Hepatocyte (in vitro differentiated cells): Measurements from ENCODE around the gene ADAMTS20. TPM values are rescaled to one million over a fixed set of nuclear protein-coding genes. Genes with fewer than 3 reads are reported as not detected.
A peak's percentile ranks its signal among the peaks of the same experiment; 100 is the strongest.
"Not testable (repeated sequence)": the region's sequence is repeated elsewhere in the genome, so short reads cannot be mapped to it uniquely, and the experiment has no call there.

Experiments
- DNase-seq: peaks from one replicate; pipeline ENCODE4 v3.0.0-alpha.2; 2016; ENCODE audit warnings: low spot score
- H2AFZ ChIP-seq: fragments of 200-600 bp; sonication (generic); 2 replicates; pipeline ENCODE4 v1.6.0; 2016; ENCODE audit warnings: antibody characterized with exemption, mild to moderate bottlenecking
- H3K27ac ChIP-seq: fragments of 200-600 bp; sonication (generic); 2 replicates; pipeline ENCODE4 v1.5.1; 2016; ENCODE audit warnings: mild to moderate bottlenecking
- H3K27me3 ChIP-seq: fragments of 200-600 bp; sonication (generic); 2 replicates; pipeline ENCODE4 v1.6.1; 2016
- H3K36me3 ChIP-seq: fragments of 200-600 bp; sonication (generic); replicated peaks from 2 replicates; pipeline ENCODE4 v1.5.1; 2016; ENCODE audit warnings: low read depth; ENCODE audit not compliant: insufficient read depth
- H3K4me1 ChIP-seq: fragments of 200-600 bp; sonication (generic); 2 replicates; pipeline ENCODE4 v1.5.1; 2016; ENCODE audit warnings: mild to moderate bottlenecking, moderate library complexity; ENCODE audit not compliant: insufficient read depth
- H3K4me2 ChIP-seq: fragments of 200-600 bp; sonication (generic); 2 replicates; pipeline ENCODE4 v1.6.0; 2016
- H3K4me3 ChIP-seq: fragments of 200-600 bp; sonication (generic); 2 replicates; pipeline ENCODE4 v1.5.1; 2016; ENCODE audit warnings: mild to moderate bottlenecking
- H3K79me2 ChIP-seq: fragments of 200-600 bp; sonication (generic); 2 replicates; pipeline ENCODE4 v1.6.0; 2017; ENCODE audit warnings: mild to moderate bottlenecking
- H3K9me2 ChIP-seq: fragments of 200-600 bp; sonication (generic); replicated peaks from 2 replicates; pipeline ENCODE4 v1.6.0; 2017; ENCODE audit warnings: mild to moderate bottlenecking; ENCODE audit not compliant: insufficient read depth
- H3K9me3 ChIP-seq: fragments of 200-600 bp; sonication (generic); 2 replicates; pipeline ENCODE4 v1.5.1; 2016; ENCODE audit warnings: low read depth, mild to moderate bottlenecking
- H4K20me1 ChIP-seq: fragments of 200-600 bp; sonication (generic); 2 replicates; pipeline ENCODE4 v1.6.0; 2016; ENCODE audit warnings: mild to moderate bottlenecking; ENCODE audit not compliant: insufficient read depth, poor library complexity, severe bottlenecking
- EZH2 ChIP-seq: fragments of 200-600 bp; sonication (generic); IDR thresholded peaks from 2 replicates; pipeline ENCODE4 v1.6.1; 2016; ENCODE audit warnings: antibody characterized with exemption, mild to moderate bottlenecking, borderline replicate concordance
- EZH2phosphoT487 ChIP-seq: fragments of 200-600 bp; sonication (generic); IDR thresholded peaks from one replicate; pipeline ENCODE4 v1.6.1; 2018; ENCODE audit warnings: antibody characterized with exemption, mild to moderate bottlenecking, low read depth, moderate library complexity; ENCODE audit not compliant: unreplicated experiment, severe bottlenecking
- WGBS: methylation state at CpG from one replicate; pipeline ENCODE4 v1.1.6; 2016; ENCODE audit warnings: low lambda C conversion rate; ENCODE audit errors: missing lambda C conversion rate; 5-methylcytosine and 5-hydroxymethylcytosine counted together
- polyA plus RNA-seq: library from polyadenylated mRNA; unstranded; fragments of >200 nt; fragmentation: Nextera tagmentation; extraction: Ambion mirVana; gene quantifications from 2 replicates; pipeline ENCODE4 v1.2.1, GENCODE V29; 2016
- total RNA-seq: library from RNA; depleted of rRNA; stranded (reverse); fragments of >200 nt; gene quantifications from 2 replicates; pipeline ENCODE4 v1.2.3, GENCODE V29; 2014
- TF ChIP-seq, protein P1 (sequence below): fragments of 200-600 bp; sonication (generic); IDR thresholded peaks from 2 replicates; pipeline ENCODE4 v1.5.1; 2016; ENCODE audit warnings: antibody characterized with exemption, mild to moderate bottlenecking; ENCODE audit not compliant: poor library complexity

The ADAMTS20 gene
- total and polyA plus RNA-seq, 2 experiments from 2014 or later = 0.47 to 1.2 TPM

DNA sequence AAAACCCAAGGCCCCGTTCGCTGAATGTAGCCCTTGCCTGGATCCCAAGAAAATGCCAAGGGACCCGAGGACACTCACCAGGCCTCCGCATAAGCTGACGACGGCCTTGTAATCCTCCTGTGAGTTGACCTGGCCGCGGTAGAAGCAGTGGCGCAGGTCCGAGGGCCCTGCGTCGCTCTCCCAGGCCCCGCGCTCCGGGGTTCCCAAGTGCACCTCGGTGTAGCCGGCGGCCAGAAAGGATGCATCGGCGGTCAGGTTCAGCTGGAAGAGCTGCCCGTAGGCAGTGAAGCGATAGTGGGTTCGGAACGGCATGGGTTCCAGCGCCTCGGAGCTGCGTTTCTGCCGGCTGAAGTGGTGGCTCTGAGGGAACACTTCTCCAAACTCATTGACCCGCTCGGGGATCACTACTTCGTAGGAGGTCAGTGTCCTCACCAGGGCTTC is 1.2 kb downstream of the ADAMTS20 start:
- peak overlapping the region; percentile 96 for H3K4me2 ChIP-seq
- peaks cover 7% of the 10 kb centered on the region for H3K4me1 ChIP-seq

DNA sequence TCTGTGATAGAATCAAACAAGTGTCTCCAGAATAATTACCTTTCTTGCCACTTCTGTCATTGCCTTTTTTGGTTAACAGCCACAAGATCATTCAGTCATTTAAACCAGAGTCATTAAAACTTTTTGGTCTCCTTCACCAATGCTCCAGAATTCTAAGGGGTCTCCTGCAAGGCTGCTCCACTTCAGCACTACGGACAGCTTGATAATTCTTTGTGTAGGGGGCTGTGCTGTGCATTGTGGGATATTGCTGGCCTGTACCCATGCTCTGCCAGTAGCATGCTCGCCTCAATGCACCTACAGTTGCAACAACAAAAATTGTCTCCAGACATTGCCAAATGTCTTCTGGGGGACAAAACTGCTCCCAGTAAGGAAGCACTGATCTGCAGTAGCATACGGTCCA is 7.3 kb downstream of the ADAMTS20 start:
- no peak for DNase-seq
- Histone ChIP-seq H3K9me2 (no peaks in the 10 kb centered on the region), H3K27me3 (peaks cover 5% of the 10 kb centered on the region), H3K79me2 (no peaks in the 10 kb centered on the region), H3K4me2 (no peak overlapping the region), H2AFZ (no peak overlapping the region), H3K4me1 (no peaks in the 10 kb centered on the region), H4K20me1 (no peaks in the 10 kb centered on the region), H3K27ac (no peak overlapping the region), H3K9me3 (no peaks in the 10 kb centered on the region), H3K4me3 (no peak overlapping the region), H3K36me3 (no peaks in the 10 kb centered on the region)
- TF ChIP-seq, protein P1, sequence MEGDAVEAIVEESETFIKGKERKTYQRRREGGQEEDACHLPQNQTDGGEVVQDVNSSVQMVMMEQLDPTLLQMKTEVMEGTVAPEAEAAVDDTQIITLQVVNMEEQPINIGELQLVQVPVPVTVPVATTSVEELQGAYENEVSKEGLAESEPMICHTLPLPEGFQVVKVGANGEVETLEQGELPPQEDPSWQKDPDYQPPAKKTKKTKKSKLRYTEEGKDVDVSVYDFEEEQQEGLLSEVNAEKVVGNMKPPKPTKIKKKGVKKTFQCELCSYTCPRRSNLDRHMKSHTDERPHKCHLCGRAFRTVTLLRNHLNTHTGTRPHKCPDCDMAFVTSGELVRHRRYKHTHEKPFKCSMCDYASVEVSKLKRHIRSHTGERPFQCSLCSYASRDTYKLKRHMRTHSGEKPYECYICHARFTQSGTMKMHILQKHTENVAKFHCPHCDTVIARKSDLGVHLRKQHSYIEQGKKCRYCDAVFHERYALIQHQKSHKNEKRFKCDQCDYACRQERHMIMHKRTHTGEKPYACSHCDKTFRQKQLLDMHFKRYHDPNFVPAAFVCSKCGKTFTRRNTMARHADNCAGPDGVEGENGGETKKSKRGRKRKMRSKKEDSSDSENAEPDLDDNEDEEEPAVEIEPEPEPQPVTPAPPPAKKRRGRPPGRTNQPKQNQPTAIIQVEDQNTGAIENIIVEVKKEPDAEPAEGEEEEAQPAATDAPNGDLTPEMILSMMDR = no peak
- TF ChIP-seq EZH2phosphoT487 (no peak), EZH2 (no peak)
- 93% methylated on average over 3 of the region's 3 CpGs for WGBS

More for the DNA sequence above, 1.2 kb downstream of the ADAMTS20 start:
- H3K36me3 ChIP-seq = no peaks in the 10 kb centered on the region
- no peaks in the 10 kb centered on the region for H4K20me1 ChIP-seq
- WGBS = 11% methylated on average over 31 of the region's 31 CpGs
- no peaks in the 10 kb centered on the region for H3K9me2 ChIP-seq
- H3K27ac ChIP-seq = no peak overlapping the region
- no peak overlapping the region for H2AFZ ChIP-seq
- TF ChIP-seq EZH2phosphoT487 = no peak
- no peak for TF ChIP-seq EZH2
- TF ChIP-seq, protein P1 = no peak
- peak; percentile 3 for DNase-seq
- peaks cover 45% of the 10 kb centered on the region for H3K27me3 ChIP-seq
- H3K4me3 ChIP-seq = no peak overlapping the region
- H3K9me3 ChIP-seq = peaks cover 4% of the 10 kb centered on the region
- no peaks in the 10 kb centered on the region for H3K79me2 ChIP-seq

DNA sequence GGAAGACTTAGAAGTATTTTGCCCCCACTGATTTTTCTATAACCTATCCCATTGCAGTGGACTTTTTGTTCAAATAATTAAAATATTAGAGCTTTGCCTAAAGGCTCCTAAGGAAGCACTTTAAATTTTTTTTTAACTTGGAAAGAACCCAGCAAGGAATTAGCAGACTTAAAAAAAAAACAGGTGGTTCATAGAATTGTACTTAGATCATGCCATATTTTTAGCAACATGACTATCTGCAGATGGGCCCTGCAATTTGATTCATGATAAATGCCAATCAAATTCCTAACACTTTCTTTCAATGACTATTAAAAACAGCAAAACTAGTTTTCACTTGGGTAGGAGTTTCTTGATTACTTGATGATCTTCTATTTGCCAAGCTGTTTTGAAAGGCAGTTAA is 11.5 kb downstream of the ADAMTS20 start:
- Histone ChIP-seq H3K9me3 (no peaks in the 10 kb centered on the region), H3K4me3 (no peak overlapping the region), H3K27ac (no peak overlapping the region), H2AFZ (no peak overlapping the region), H4K20me1 (no peaks in the 10 kb centered on the region), H3K27me3 (no peaks in the 10 kb centered on the region), H3K79me2 (no peaks in the 10 kb centered on the region), H3K4me1 (no peaks in the 10 kb centered on the region), H3K36me3 (no peaks in the 10 kb centered on the region), H3K4me2 (no peak overlapping the region), H3K9me2 (no peaks in the 10 kb centered on the region)
- DNase-seq = peak; percentile 11
- TF ChIP-seq, protein P1 = no peak
- no peak for TF ChIP-seq EZH2phosphoT487
- no peak for TF ChIP-seq EZH2

DNA sequence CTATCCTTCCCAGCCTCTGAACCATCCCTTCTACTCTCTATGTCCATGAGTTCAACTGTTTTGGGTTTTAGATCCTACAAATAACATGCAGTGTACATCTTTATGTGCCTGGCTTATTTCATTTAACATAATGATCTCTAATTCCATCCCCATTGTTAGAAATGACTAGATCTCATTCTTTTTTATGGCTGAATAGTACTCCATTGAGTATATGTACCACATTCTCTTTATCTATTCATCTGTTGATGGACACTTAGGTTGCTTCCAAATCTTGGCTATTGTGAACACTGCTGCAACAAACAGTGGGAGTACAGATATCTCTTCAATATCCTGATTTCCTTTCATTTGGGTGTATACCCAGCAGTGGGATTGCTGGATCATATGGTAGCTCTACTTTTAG is 14.3 kb downstream of the ADAMTS20 start:
- DNase-seq, H3K27ac ChIP-seq, H4K20me1 ChIP-seq, H3K9me3 ChIP-seq, H3K9me2 ChIP-seq, H3K4me3 ChIP-seq, H2AFZ ChIP-seq, H3K27me3 ChIP-seq, H3K4me1 ChIP-seq, H3K4me2 ChIP-seq, H3K36me3 ChIP-seq, H3K79me2 ChIP-seq: not testable (repeated sequence)
